PFSK-1 (cell line): ENCODE results near the gene FMNL2.

ENCODE experiments used
- FOXP2 ChIP-seq: optimal IDR thresholded peaks from 2 replicates; pipeline ENCODE3; 2011; ENCODE audit warnings: borderline replicate concordance, control low read depth, inconsistent platforms; ENCODE audit not compliant: insufficient read depth; ENCODE audit errors: extremely low read length, extremely low read depth
- POLR2AphosphoS5 ChIP-seq: IDR thresholded peaks from 2 replicates; pipeline ENCODE4 v1.6.1; 2012; ENCODE audit warnings: low read depth, mild to moderate bottlenecking, control low read depth, low read length, moderate library complexity
- SIN3A ChIP-seq: IDR thresholded peaks from 2 replicates; pipeline ENCODE4 v1.6.1; 2012; ENCODE audit warnings: mild to moderate bottlenecking, low read length, moderate library complexity, borderline replicate concordance; ENCODE audit not compliant: insufficient read depth
- TAF1 ChIP-seq: IDR thresholded peaks from 2 replicates; pipeline ENCODE4 v1.6.1; 2012; ENCODE audit warnings: low read length, control low read depth, borderline replicate concordance; ENCODE audit not compliant: insufficient read depth
- TF ChIP-seq, protein P1 (sequence below), 2 experiments: IDR thresholded peaks; 2 replicates each; pipeline versions ENCODE4 v1.6.1 to v1.8.0; 2011 to 2012; ENCODE audit warnings: low read depth in 2 of 2, low read length in 2 of 2, control low read depth in 1 of 2, inconsistent platforms in 1 of 2, mild to moderate bottlenecking in 1 of 2, moderate library complexity in 1 of 2; ENCODE audit not compliant: insufficient read depth in 1 of 2

- TF ChIP-seq POLR2AphosphoS5 (no peak), FOXP2 (no peak), TAF1 (no peak), SIN3A (no peak)
- TF ChIP-seq, protein P1, sequence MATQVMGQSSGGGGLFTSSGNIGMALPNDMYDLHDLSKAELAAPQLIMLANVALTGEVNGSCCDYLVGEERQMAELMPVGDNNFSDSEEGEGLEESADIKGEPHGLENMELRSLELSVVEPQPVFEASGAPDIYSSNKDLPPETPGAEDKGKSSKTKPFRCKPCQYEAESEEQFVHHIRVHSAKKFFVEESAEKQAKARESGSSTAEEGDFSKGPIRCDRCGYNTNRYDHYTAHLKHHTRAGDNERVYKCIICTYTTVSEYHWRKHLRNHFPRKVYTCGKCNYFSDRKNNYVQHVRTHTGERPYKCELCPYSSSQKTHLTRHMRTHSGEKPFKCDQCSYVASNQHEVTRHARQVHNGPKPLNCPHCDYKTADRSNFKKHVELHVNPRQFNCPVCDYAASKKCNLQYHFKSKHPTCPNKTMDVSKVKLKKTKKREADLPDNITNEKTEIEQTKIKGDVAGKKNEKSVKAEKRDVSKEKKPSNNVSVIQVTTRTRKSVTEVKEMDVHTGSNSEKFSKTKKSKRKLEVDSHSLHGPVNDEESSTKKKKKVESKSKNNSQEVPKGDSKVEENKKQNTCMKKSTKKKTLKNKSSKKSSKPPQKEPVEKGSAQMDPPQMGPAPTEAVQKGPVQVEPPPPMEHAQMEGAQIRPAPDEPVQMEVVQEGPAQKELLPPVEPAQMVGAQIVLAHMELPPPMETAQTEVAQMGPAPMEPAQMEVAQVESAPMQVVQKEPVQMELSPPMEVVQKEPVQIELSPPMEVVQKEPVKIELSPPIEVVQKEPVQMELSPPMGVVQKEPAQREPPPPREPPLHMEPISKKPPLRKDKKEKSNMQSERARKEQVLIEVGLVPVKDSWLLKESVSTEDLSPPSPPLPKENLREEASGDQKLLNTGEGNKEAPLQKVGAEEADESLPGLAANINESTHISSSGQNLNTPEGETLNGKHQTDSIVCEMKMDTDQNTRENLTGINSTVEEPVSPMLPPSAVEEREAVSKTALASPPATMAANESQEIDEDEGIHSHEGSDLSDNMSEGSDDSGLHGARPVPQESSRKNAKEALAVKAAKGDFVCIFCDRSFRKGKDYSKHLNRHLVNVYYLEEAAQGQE (IDR thresholded peaks at IDR 0.05; ENCODE audit: insufficient read depth in 1 of 2, low read depth in 2 of 2, low read length in 2 of 2) = no peak
Measured at GRCh38 chr2:152618193-152618564, 283.2 kb downstream of the FMNL2 start.
